SK-N-SH (cell line): ENCODE results near the gene AEBP1. TPM values are rescaled to one million over a fixed set of nuclear protein-coding genes. Genes with fewer than 3 reads are reported as not detected.

Experiments
- CTCF ChIA-PET: fragments of 300-600, 350-600 bp; formaldehyde crosslinking; extraction: SDS; loops from one replicate; lab custom pipeline; 2021; lab: Yijun Ruan, JAX
- POLR2A ChIA-PET: fragments of 350-600 bp; sonication (Branson Sonifier 250); formaldehyde crosslinking; extraction: SDS; loops from one replicate; lab custom pipeline; 2020; ENCODE audit warnings: antibody characterized with exemption, inconsistent platforms; lab: Yijun Ruan, JAX
- DNase-seq: peaks from one replicate; pipeline ENCODE4 v3.0.0; 2012
- H2AFZ ChIP-seq: fragments of 200-600 bp; sonication (generic); 2 replicates; pipeline ENCODE4 v1.8.1; 2016; ENCODE audit warnings: antibody characterized with exemption, mild to moderate bottlenecking, low read depth
- H3F3A ChIP-seq: fragments of 200-600 bp; sonication (generic); replicated peaks from 2 replicates; pipeline ENCODE3; 2016; ENCODE audit warnings: antibody characterized with exemption, mild to moderate bottlenecking; ENCODE audit not compliant: insufficient read depth
- H3K27ac ChIP-seq, 2 experiments: fragments of 200-500 bp in 1 of 2; fragments of 200-600 bp in 1 of 2; sonication (Bioruptor generic) in 1 of 2; sonication (generic), shearing (Covaris generic) in 1 of 2; 2 replicates each; pipeline versions ENCODE4 v1.5.1 to v1.6.1; 2014 to 2016; ENCODE audit warnings: low read depth in 2 of 2, inconsistent platforms in 1 of 2, low read length in 1 of 2, mild to moderate bottlenecking in 1 of 2, mixed read lengths in 1 of 2
- H3K27me3 ChIP-seq: fragments of 200-600 bp; sonication (generic), shearing (Covaris generic); 2 replicates; pipeline ENCODE4 v1.6.1; 2016; ENCODE audit warnings: mixed run types; ENCODE audit not compliant: insufficient read depth
- H3K36me3 ChIP-seq, 2 experiments: fragments of 200-500 bp in 1 of 2; fragments of 200-600 bp in 1 of 2; sonication (Bioruptor generic) in 1 of 2; sonication (generic) in 1 of 2; replicated peaks in 1 of 2; 2 replicates each; pipeline versions ENCODE3 to v1.5.1; 2014 to 2016; ENCODE audit warnings: low read length in 1 of 2, mild to moderate bottlenecking in 1 of 2; ENCODE audit not compliant: insufficient read depth in 2 of 2, control insufficient read depth in 1 of 2
- H3K4me1 ChIP-seq, 2 experiments: fragments of 200-500 bp in 1 of 2; fragments of 200-600 bp in 1 of 2; sonication (Bioruptor generic) in 1 of 2; sonication (generic), shearing (Covaris generic) in 1 of 2; 2 replicates each; pipeline versions ENCODE4 v1.5.1 to v1.6.1; 2014 to 2016; ENCODE audit warnings: low read depth in 1 of 2, low read length in 1 of 2, mixed run types in 1 of 2; ENCODE audit not compliant: insufficient read depth in 2 of 2, control insufficient read depth in 1 of 2
- H3K4me2 ChIP-seq: fragments of 200-600 bp; sonication (generic), shearing (Covaris generic); 2 replicates; pipeline ENCODE4 v1.6.1; 2017; ENCODE audit warnings: mixed run types
- H3K4me3 ChIP-seq, 2 experiments: fragments of 200-500 bp in 1 of 2; fragments of 200-600 bp in 1 of 2; sonication (Bioruptor generic) in 1 of 2; sonication (generic), shearing (Covaris generic) in 1 of 2; 2 replicates each; pipeline versions ENCODE4 v1.5.1 to v1.8.1; 2014 to 2016; ENCODE audit warnings: low read depth in 2 of 2, inconsistent platforms in 1 of 2, low read length in 1 of 2, mild to moderate bottlenecking in 1 of 2, mixed read lengths in 1 of 2, moderate library complexity in 1 of 2
- H3K79me2 ChIP-seq: fragments of 200-600 bp; sonication (generic); 2 replicates; pipeline ENCODE4 v1.8.1; 2017; ENCODE audit warnings: mild to moderate bottlenecking; ENCODE audit not compliant: insufficient read depth
- H3K9ac ChIP-seq: fragments of 200-600 bp; sonication (generic); 2 replicates; pipeline ENCODE4 v1.6.1; 2017; ENCODE audit warnings: mixed run types
- H3K9me2 ChIP-seq: fragments of 200-600 bp; sonication (generic); 2 replicates; pipeline ENCODE4 v1.6.1; 2017; ENCODE audit warnings: mixed run types
- H3K9me3 ChIP-seq: fragments of 200-600 bp; sonication (generic); 2 replicates; pipeline ENCODE4 v1.6.1; 2017; ENCODE audit warnings: mixed run types, mild to moderate bottlenecking, moderate library complexity
- H4K20me1 ChIP-seq: fragments of 200-600 bp; sonication (generic); 2 replicates; pipeline ENCODE4 v1.6.1; 2017; ENCODE audit warnings: mild to moderate bottlenecking, mixed run types; ENCODE audit not compliant: insufficient read depth
- CHD2 ChIP-seq: fragments of 150-350 bp; IDR thresholded peaks from 2 replicates; pipeline ENCODE4 v1.6.1; 2018; ENCODE audit warnings: low read length; ENCODE audit not compliant: partially characterized antibody
- ELF1 ChIP-seq: IDR thresholded peaks from 2 replicates; pipeline ENCODE4 v1.4.0; 2012
- EP300 ChIP-seq, 2 experiments: IDR thresholded peaks; 2 replicates each; pipeline versions ENCODE4 v1.4.0 to v1.6.1; 2012; ENCODE audit warnings: borderline replicate concordance in 1 of 2, low read depth in 1 of 2, low read length in 1 of 2
- EZH2phosphoT487 ChIP-seq: fragments of 200-600 bp; sonication (generic); IDR thresholded peaks from 2 replicates; pipeline ENCODE4 v1.6.1; 2017; ENCODE audit warnings: low read depth, mixed run types, mild to moderate bottlenecking, antibody characterized with exemption, moderate library complexity, borderline replicate concordance
- FOXM1 ChIP-seq: IDR thresholded peaks from 2 replicates; pipeline ENCODE4 v1.4.0; 2012; ENCODE audit warnings: low read depth, mild to moderate bottlenecking
- GATA2 ChIP-seq: sonication (generic); formaldehyde crosslinking; IDR thresholded peaks from 2 replicates; pipeline ENCODE4 v1.5.0; 2020; ENCODE audit warnings: mild to moderate bottlenecking, missing genetic modification reagents
- JUND ChIP-seq: IDR thresholded peaks from 2 replicates; pipeline ENCODE4 v1.4.0; 2012
- NFIC ChIP-seq: IDR thresholded peaks from 2 replicates; pipeline ENCODE4 v1.4.0; 2012; ENCODE audit warnings: borderline replicate concordance
- RCOR1 ChIP-seq: fragments of 150-350 bp; IDR thresholded peaks from 2 replicates; pipeline ENCODE4 v1.6.1; 2017; ENCODE audit warnings: antibody characterized with exemption, low read length
- RFX5 ChIP-seq: IDR thresholded peaks from 2 replicates; pipeline ENCODE4 v1.6.1; 2012; ENCODE audit warnings: mild to moderate bottlenecking, improper control_type of control experiment, low read length
- TAF1 ChIP-seq: IDR thresholded peaks from 2 replicates; pipeline ENCODE4 v1.6.1; 2012; ENCODE audit warnings: low read depth, mild to moderate bottlenecking, low read length, moderate library complexity, borderline replicate concordance
- WGBS: methylation state at CpG from one replicate; pipeline ENCODE4 v1.1.6; 2017; ENCODE audit warnings: low lambda C conversion rate; 5-methylcytosine and 5-hydroxymethylcytosine counted together
- polyA plus RNA-seq, 3 experiments: library from polyadenylated mRNA; depleted of rRNA; stranded (reverse); fragments of >200 nt; gene quantifications; 2 replicates each; pipeline ENCODE4 v1.2.3, GENCODE V29; 2012
- TF ChIP-seq, protein P1 (sequence below): IDR thresholded peaks from 2 replicates; pipeline ENCODE4 v1.4.0; 2012; ENCODE audit warnings: low read depth, borderline replicate concordance
- TF ChIP-seq, protein P2 (sequence below): IDR thresholded peaks from 2 replicates; pipeline ENCODE4 v1.4.0; 2012; ENCODE audit warnings: low read depth
- TF ChIP-seq, protein P3 (sequence below): fragments of 150-350 bp; IDR thresholded peaks from 2 replicates; pipeline ENCODE4 v1.6.1; 2017; ENCODE audit warnings: antibody characterized with exemption, low read length, low read depth, borderline replicate concordance
- TF ChIP-seq, protein P4 (sequence below): fragments of 200-600 bp; sonication (generic); IDR thresholded peaks from 2 replicates; pipeline ENCODE4 v1.6.1; 2017; ENCODE audit warnings: antibody characterized with exemption, mild to moderate bottlenecking, moderate library complexity
- TF ChIP-seq, protein P5 (sequence below): IDR thresholded peaks from 2 replicates; pipeline ENCODE4 v1.4.0; 2012; ENCODE audit warnings: low read depth, borderline replicate concordance

Gene AEBP1
- polyA plus RNA-seq, 1 of the 3 experiments (the other 2 are of a cell fraction): 105 TPM

DNA sequence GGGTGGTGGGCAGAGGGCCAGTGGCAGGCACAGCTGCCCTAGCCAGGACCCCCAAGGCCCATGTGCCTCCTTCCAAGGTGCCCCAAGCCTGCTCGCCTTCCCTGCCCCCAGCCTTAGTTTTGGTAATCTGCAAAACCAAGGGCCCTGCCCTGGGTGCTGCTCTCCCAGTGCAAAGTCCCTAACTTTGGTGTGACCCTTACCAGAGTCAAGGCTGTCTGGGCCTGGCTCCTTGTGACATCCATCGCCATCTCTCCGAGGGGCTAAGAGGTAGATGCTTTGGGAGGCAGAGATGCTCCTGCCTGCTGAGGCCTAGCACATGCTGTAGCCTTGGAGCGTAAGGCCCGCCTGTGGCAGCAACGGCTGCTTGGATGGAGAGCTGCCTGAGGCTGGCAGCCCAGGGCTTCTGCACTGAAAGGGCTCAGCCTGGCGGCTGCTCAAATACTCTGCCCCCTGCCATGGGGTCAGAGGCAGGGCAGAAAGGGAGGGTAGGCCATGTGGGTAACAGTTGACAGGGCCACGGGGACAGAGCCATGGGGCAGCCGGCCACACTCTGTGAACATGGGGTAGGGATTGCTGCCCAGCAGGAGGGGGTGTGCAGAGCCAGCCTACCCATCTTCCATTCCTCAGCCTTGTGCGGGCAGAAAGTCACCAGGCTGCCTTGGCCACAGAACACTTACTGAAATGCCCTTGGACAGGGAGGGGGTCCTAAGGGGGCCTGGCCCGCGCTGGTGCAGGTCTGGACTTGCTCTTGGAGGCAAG, 54.9 kb downstream of the AEBP1 start:
- POLR2A ChIA-PET: no interaction called here
- CTCF ChIA-PET: interaction anchor here (0.7 to 1.3 kb wide), 3 partner anchors 11 to 82 kb away, joined by 3 to 4 read pairs (median 3); no protein-coding TSS in a partner anchor

More for the DNA sequence above, 54.9 kb downstream of the AEBP1 start:
- Histone ChIP-seq H3F3A (peaks cover 3% of the 10 kb centered on the region), H3K4me3 (no peak overlapping the region), H3K4me1 (peaks cover 0 to 30% of the 10 kb centered on the region in 2 experiments; a peak in 3 of 4 replicates), H3K9me2 (no peaks in the 10 kb centered on the region), H3K9ac (no peak overlapping the region), H3K36me3 (no peaks in the 10 kb centered on the region), H3K9me3 (no peaks in the 10 kb centered on the region), H3K4me2 (no peak overlapping the region), H3K27me3 (no peaks in the 10 kb centered on the region), H2AFZ (no peak overlapping the region), H3K79me2 (no peaks in the 10 kb centered on the region), H4K20me1 (no peaks in the 10 kb centered on the region), H3K27ac (no peak overlapping the region; a peak in 1 of 4 replicates)
- TF ChIP-seq, protein P1, sequence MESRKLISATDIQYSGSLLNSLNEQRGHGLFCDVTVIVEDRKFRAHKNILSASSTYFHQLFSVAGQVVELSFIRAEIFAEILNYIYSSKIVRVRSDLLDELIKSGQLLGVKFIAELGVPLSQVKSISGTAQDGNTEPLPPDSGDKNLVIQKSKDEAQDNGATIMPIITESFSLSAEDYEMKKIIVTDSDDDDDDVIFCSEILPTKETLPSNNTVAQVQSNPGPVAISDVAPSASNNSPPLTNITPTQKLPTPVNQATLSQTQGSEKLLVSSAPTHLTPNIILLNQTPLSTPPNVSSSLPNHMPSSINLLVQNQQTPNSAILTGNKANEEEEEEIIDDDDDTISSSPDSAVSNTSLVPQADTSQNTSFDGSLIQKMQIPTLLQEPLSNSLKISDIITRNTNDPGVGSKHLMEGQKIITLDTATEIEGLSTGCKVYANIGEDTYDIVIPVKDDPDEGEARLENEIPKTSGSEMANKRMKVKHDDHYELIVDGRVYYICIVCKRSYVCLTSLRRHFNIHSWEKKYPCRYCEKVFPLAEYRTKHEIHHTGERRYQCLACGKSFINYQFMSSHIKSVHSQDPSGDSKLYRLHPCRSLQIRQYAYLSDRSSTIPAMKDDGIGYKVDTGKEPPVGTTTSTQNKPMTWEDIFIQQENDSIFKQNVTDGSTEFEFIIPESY: no peak
- no peak for TF ChIP-seq RFX5
- TF ChIP-seq, protein P2, sequence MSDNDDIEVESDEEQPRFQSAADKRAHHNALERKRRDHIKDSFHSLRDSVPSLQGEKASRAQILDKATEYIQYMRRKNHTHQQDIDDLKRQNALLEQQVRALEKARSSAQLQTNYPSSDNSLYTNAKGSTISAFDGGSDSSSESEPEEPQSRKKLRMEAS: no peak
- TF ChIP-seq RCOR1: no peak
- TF ChIP-seq, protein P3, sequence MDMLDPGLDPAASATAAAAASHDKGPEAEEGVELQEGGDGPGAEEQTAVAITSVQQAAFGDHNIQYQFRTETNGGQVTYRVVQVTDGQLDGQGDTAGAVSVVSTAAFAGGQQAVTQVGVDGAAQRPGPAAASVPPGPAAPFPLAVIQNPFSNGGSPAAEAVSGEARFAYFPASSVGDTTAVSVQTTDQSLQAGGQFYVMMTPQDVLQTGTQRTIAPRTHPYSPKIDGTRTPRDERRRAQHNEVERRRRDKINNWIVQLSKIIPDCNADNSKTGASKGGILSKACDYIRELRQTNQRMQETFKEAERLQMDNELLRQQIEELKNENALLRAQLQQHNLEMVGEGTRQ: no peak
- no peak for TF ChIP-seq JUND
- TF ChIP-seq EP300 (IDR thresholded peaks at IDR 0.05; ENCODE audit: borderline replicate concordance in 1 of 2, low read depth in 1 of 2, low read length in 1 of 2): no peak
- no peak for TF ChIP-seq EZH2phosphoT487
- no peak for TF ChIP-seq GATA2
- no peak for TF ChIP-seq ELF1
- TF ChIP-seq, protein P4, sequence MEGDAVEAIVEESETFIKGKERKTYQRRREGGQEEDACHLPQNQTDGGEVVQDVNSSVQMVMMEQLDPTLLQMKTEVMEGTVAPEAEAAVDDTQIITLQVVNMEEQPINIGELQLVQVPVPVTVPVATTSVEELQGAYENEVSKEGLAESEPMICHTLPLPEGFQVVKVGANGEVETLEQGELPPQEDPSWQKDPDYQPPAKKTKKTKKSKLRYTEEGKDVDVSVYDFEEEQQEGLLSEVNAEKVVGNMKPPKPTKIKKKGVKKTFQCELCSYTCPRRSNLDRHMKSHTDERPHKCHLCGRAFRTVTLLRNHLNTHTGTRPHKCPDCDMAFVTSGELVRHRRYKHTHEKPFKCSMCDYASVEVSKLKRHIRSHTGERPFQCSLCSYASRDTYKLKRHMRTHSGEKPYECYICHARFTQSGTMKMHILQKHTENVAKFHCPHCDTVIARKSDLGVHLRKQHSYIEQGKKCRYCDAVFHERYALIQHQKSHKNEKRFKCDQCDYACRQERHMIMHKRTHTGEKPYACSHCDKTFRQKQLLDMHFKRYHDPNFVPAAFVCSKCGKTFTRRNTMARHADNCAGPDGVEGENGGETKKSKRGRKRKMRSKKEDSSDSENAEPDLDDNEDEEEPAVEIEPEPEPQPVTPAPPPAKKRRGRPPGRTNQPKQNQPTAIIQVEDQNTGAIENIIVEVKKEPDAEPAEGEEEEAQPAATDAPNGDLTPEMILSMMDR: no peak
- no peak for TF ChIP-seq CHD2
- TF ChIP-seq TAF1: no peak
- no peak for TF ChIP-seq NFIC
- TF ChIP-seq, protein P5, sequence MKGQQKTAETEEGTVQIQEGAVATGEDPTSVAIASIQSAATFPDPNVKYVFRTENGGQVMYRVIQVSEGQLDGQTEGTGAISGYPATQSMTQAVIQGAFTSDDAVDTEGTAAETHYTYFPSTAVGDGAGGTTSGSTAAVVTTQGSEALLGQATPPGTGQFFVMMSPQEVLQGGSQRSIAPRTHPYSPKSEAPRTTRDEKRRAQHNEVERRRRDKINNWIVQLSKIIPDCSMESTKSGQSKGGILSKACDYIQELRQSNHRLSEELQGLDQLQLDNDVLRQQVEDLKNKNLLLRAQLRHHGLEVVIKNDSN: no peak
- TF ChIP-seq FOXM1: no peak
- 84% methylated on average over 11 of the region's 12 CpGs for WGBS
- no peak for DNase-seq
